OCI-LY3 (cell line): ENCODE data around the gene HDAC4.
A peak's percentile ranks its signal among the peaks of the same experiment; 100 is the strongest.

Experiments
- H2AFZ ChIP-seq: fragments of 200-600, 300-600 bp; shearing (Covaris generic); 2 replicates; pipeline ENCODE4 v1.6.0; 2014; ENCODE audit warnings: antibody characterized with exemption, low read depth, low read length
- H3K27ac ChIP-seq: fragments of 200-600, 300-600 bp; sonication (generic); 2 replicates; pipeline ENCODE4 v1.5.1; 2014; ENCODE audit warnings: mild to moderate bottlenecking, low read length, moderate library complexity, mixed read lengths
- H3K27me3 ChIP-seq: fragments of 200-600, 300-600 bp; sonication (generic); 2 replicates; pipeline ENCODE4 v1.6.1; 2014; ENCODE audit warnings: low read depth, low read length, mixed read lengths
- H3K36me3 ChIP-seq: fragments of 200-600, 300-600 bp; sonication (generic); replicated peaks from 2 replicates; pipeline ENCODE3; 2014; ENCODE audit warnings: low read depth, low read length, mixed read lengths
- H3K4me1 ChIP-seq: fragments of 300-600, 200-600 bp; sonication (generic); 2 replicates; pipeline ENCODE4 v1.6.1; 2014; ENCODE audit warnings: low read length, mixed read lengths
- H3K4me2 ChIP-seq: fragments of 200-600, 300-600 bp; sonication (generic); 2 replicates; pipeline ENCODE4 v1.6.1; 2014; ENCODE audit warnings: low read length, mixed read lengths
- H3K4me3 ChIP-seq: fragments of 300-600, 200-600 bp; sonication (generic); 2 replicates; pipeline ENCODE4 v1.5.1; 2014; ENCODE audit warnings: antibody characterized with exemption, mild to moderate bottlenecking, low read length, moderate library complexity
- H3K79me2 ChIP-seq: fragments of 300-600, 200-600 bp; shearing (Covaris generic); 2 replicates; pipeline ENCODE4 v1.6.1; 2014; ENCODE audit warnings: mild to moderate bottlenecking, low read length, mixed read lengths
- H3K9ac ChIP-seq: fragments of 300-600, 200-600 bp; shearing (Covaris generic); 2 replicates; pipeline ENCODE4 v1.6.0; 2014; ENCODE audit warnings: mild to moderate bottlenecking, low read length, moderate library complexity
- H3K9me3 ChIP-seq: fragments of 200-600, 300-600 bp; shearing (Covaris generic); 2 replicates; pipeline ENCODE4 v1.6.1; 2014; ENCODE audit warnings: low read length, mixed read lengths; ENCODE audit not compliant: insufficient read depth
- H4K20me1 ChIP-seq: fragments of 200-600, 300-600 bp; sonication (generic); 2 replicates; pipeline ENCODE4 v1.6.1; 2016; ENCODE audit warnings: low read length, mixed read lengths; ENCODE audit not compliant: insufficient read depth
- CTCF ChIP-seq: fragments of 200-600, 300-600 bp; sonication (generic); IDR thresholded peaks from 2 replicates; pipeline ENCODE4 v1.5.1; 2014; ENCODE audit warnings: antibody characterized with exemption, low read length, low read depth
- EZH2phosphoT487 ChIP-seq: fragments of 200-600 bp; shearing (Covaris generic); IDR thresholded peaks from 2 replicates; pipeline ENCODE4 v1.6.1; 2018; ENCODE audit warnings: antibody characterized with exemption, mixed run types, low read depth

The HDAC4 gene

GRCh38 chr2:239143858-239144712 is 256.7 kb downstream of the HDAC4 start:
- no peak overlapping the region for H3K4me3 ChIP-seq
- no peak overlapping the region for H3K27ac ChIP-seq
- no peaks in the 10 kb centered on the region for H3K27me3 ChIP-seq
- H3K79me2 ChIP-seq, result no peaks in the 10 kb centered on the region
- no peak overlapping the region for H2AFZ ChIP-seq
- no peaks in the 10 kb centered on the region for H4K20me1 ChIP-seq
- H3K9ac ChIP-seq, result no peak overlapping the region
- TF ChIP-seq CTCF, result peak; percentile 51
- no peak for TF ChIP-seq EZH2phosphoT487
- H3K4me1 ChIP-seq, result no peaks in the 10 kb centered on the region
- H3K9me3 ChIP-seq, result no peaks in the 10 kb centered on the region
- no peaks in the 10 kb centered on the region for H3K36me3 ChIP-seq
- H3K4me2 ChIP-seq, result no peak overlapping the region

DNA sequence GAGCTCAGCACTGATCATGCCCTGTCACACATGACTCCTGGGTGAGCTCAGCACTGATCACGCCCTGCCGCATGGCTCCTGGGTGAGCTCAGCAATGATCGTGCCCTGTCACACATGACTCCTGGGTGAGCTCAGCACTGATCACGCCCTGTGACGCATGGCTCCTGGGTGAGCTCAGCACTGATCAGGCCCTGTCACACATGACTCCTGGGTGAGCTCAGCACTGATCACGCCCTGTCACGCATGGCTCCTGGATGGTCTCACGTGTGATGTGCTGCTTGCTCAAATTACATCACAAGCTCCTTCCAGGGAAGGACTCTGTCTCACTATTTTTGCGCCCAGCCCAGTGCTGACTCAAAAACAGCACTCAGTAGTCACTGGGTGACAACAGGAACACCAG is 258.0 kb downstream of the HDAC4 start:
- H3K36me3 ChIP-seq, result no peaks in the 10 kb centered on the region
- no peaks in the 10 kb centered on the region for H3K79me2 ChIP-seq
- no peak overlapping the region for H3K27ac ChIP-seq
- H3K9me3 ChIP-seq, result no peaks in the 10 kb centered on the region
- H3K27me3 ChIP-seq, result no peaks in the 10 kb centered on the region
- H2AFZ ChIP-seq, result no peak overlapping the region
- no peaks in the 10 kb centered on the region for H3K4me1 ChIP-seq
- H4K20me1 ChIP-seq, result no peaks in the 10 kb centered on the region
- no peak overlapping the region for H3K4me2 ChIP-seq
- no peak overlapping the region for H3K4me3 ChIP-seq
- H3K9ac ChIP-seq, result no peak overlapping the region
- no peak for TF ChIP-seq CTCF
- TF ChIP-seq EZH2phosphoT487, result no peak

GRCh38 chr2:239142296-239142695 is 258.5 kb downstream of the HDAC4 start:
- H3K9me3 ChIP-seq, result no peaks in the 10 kb centered on the region
- H2AFZ ChIP-seq, result no peak overlapping the region
- no peaks in the 10 kb centered on the region for H3K27me3 ChIP-seq
- H4K20me1 ChIP-seq, result no peaks in the 10 kb centered on the region
- H3K4me3 ChIP-seq, result no peak overlapping the region
- H3K79me2 ChIP-seq, result no peaks in the 10 kb centered on the region
- no peaks in the 10 kb centered on the region for H3K4me1 ChIP-seq
- no peak overlapping the region for H3K4me2 ChIP-seq
- H3K27ac ChIP-seq, result no peak overlapping the region
- no peak for TF ChIP-seq EZH2phosphoT487
- no peak overlapping the region for H3K9ac ChIP-seq
- H3K36me3 ChIP-seq, result no peaks in the 10 kb centered on the region

GRCh38 chr2:239141021-239141760 is 259.6 kb downstream of the HDAC4 start:
- no peak for TF ChIP-seq CTCF
- no peak for TF ChIP-seq EZH2phosphoT487
- Histone ChIP-seq H3K27me3 (no peaks in the 10 kb centered on the region), H2AFZ (no peak overlapping the region), H3K27ac (no peak overlapping the region), H3K79me2 (no peaks in the 10 kb centered on the region), H3K4me1 (no peaks in the 10 kb centered on the region), H3K9ac (no peak overlapping the region), H4K20me1 (no peaks in the 10 kb centered on the region), H3K4me2 (no peak overlapping the region), H3K36me3 (no peaks in the 10 kb centered on the region), H3K9me3 (no peaks in the 10 kb centered on the region), H3K4me3 (no peak overlapping the region)
